ENCODE data around the gene FKBP11.
"Not testable (repeated sequence)": the region's sequence is repeated elsewhere in the genome, so short reads cannot be mapped to it uniquely, and the experiment has no call there.

The FKBP11 gene

DNA sequence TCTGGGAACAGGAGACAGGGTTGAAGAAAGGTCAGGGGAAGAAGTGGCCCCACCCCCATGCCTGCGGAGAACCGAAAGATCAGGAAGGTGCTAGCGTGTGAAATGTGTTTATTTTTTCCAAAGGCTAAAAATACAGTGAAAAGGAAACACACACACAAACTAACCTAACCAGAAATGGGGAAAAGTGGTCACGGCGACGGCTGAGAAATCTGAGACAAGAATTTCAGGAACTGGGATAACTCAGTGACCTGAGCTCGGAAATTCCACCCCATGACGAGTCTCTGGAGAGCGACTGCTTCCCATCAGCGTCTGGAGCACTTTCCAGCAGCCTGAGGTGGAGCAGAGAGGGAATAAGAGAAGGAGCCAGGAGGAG lies 43.0 kb downstream of the FKBP11 start:
- peaks cover 67% of the 10 kb centered on the region for H3K27me3 Mint-ChIP-seq

DNA sequence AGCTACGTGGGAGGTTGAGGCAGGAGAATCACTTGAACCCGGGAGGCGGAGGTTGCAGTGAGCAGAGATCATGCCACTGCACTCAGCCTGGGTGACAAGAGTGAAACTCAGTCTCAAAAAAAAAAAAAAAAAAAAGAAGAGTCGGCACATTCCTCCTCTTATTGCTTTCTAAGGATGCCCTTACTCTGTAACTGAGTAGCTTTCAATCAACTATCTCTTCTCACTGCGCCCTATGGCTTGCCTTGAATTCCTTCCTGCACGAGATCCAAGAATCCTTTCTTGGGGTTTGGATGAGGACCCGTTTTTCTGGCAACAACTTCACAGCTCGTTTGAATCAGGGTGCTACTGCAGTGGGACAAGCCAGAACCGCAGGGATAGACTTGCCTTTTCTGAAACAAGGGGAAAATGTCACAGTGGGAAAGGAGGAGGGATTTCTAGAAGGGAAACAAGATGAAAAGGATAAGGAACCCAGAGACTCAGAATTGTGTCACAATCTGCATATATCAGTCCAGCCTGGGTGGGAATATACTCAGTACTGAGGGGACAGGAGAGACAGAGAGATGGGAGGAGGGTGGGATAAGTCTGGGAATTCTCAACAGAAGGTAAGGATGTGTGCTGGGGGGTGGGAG lies 43.5 kb downstream of the FKBP11 start:
- no peak for DNase-seq
- peaks cover 4% of the 10 kb centered on the region for H3K4me1 Mint-ChIP-seq
- peaks cover 68% of the 10 kb centered on the region for H3K27me3 Mint-ChIP-seq
- CTCF ChIA-PET, result interaction anchor here (0.6 to 1.7 kb wide), 4 partner anchors 13 to 67 kb away, joined by 3 to 5 read pairs (median 4); no protein-coding TSS in a partner anchor
- no peak overlapping the region for H3K4me3 Mint-ChIP-seq
- H3K27ac Mint-ChIP-seq, result no peak overlapping the region
- H3K36me3 Mint-ChIP-seq, result no peaks in the 10 kb centered on the region
- no peaks in the 10 kb centered on the region for H3K9me3 Mint-ChIP-seq

More for the DNA sequence above, 43.0 kb downstream of the FKBP11 start:
- H3K4me3 Mint-ChIP-seq, result no peak overlapping the region
- DNase-seq, result no peak
- CTCF ChIA-PET, result interaction anchor here (0.7 to 1.7 kb wide), 5 partner anchors 29 to 129 kb away, joined by 3 to 5 read pairs (median 4); no protein-coding TSS in a partner anchor
- H3K4me1 Mint-ChIP-seq, result peaks cover 4% of the 10 kb centered on the region
- H3K9me3 Mint-ChIP-seq, result no peaks in the 10 kb centered on the region
- no peak overlapping the region for H3K27ac Mint-ChIP-seq
- H3K36me3 Mint-ChIP-seq, result no peaks in the 10 kb centered on the region

DNA sequence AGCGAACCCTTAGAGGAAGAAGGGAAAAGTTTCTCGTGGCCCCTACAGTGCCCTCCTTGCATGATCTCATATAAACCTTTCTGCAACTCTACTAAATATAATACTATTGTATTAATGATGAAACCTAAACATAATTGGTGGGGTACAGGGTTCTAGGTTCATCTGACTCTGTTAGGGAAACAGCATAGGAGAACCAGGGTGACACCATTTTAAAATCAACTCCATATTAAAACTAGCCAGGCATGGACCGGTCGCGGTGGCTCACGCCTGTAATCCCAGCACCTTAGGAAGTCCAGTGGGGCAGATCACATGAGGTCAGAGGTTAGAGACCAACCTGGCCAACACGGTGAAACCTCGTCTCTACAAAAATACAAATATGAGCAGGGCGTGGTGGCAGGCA lies 44.6 kb downstream of the FKBP11 start:
- Mint-ChIP-seq H3K27me3 (peaks cover 68% of the 10 kb centered on the region), H3K9me3 (no peaks in the 10 kb centered on the region), H3K27ac (no peak overlapping the region), H3K4me3 (no peak overlapping the region), H3K36me3 (no peaks in the 10 kb centered on the region), H3K4me1 (peaks cover 4% of the 10 kb centered on the region)
- CTCF ChIA-PET, result interaction anchor here (1.2 to 1.7 kb wide), 2 partner anchors 28 to 65 kb away, joined by 3 to 5 read pairs; no protein-coding TSS in a partner anchor
- no peak for DNase-seq

DNA sequence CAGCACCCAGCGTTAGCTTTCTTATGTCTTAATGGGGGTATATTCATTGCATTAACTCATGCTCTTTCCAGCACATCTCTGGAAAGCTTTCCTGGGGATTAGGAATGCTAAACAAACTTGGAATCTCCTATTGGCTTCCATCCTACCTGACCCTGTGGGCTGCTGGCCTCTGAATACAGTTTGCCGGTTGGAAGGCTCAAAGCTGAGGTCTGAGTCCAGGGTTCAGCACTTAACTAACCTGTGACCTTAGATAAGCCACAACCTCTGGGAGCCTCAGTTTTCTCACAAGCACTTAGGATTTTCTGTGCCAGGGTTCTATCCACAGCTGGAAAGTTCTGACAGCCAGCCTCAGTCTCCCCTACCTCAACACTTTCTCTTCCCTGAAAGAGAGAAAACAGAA lies 46.7 kb downstream of the FKBP11 start:
- Mint-ChIP-seq H3K27ac (no peak overlapping the region), H3K4me3 (no peak overlapping the region), H3K27me3 (peaks cover 75% of the 10 kb centered on the region), H3K36me3 (no peaks in the 10 kb centered on the region), H3K9me3 (no peaks in the 10 kb centered on the region), H3K4me1 (peaks cover 4% of the 10 kb centered on the region)
- DNase-seq, result no peak
- CTCF ChIA-PET, result interaction anchor here (3.2 kb wide), 1 partner anchor 12 kb away, joined by 12 read pairs; no protein-coding TSS in a partner anchor

DNA sequence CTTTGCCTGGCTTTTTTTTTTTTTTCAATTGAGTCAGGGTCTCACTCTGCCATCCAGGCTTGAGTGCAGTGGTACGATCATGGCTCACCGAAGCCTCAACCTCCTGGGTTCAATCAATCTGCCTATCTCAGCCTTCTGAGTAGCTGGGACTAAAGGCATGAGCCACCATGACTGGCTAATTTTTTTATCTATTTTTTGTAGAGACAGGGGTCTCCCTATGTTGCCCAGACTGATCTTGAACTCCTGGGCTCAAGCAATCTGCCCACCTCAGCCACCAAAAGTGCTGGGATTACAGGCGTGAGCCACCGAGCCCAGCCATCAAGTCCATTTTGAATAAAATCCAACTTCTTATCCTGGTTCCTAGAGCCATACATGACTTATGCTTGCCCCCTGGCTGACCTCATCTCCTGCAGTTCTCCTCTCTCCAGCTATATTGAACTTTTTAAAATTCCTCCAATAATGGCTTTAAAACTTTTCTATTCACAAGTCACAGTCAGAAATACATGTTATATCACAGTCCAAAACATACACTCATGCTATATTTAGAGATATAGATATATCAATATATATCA lies 49.3 kb downstream of the FKBP11 start:
- DNase-seq, result no peak
- Mint-ChIP-seq H3K4me1 (no peaks in the 10 kb centered on the region), H3K27me3 (peaks cover 62% of the 10 kb centered on the region), H3K36me3 (no peaks in the 10 kb centered on the region), H3K27ac (no peak overlapping the region), H3K9me3 (no peaks in the 10 kb centered on the region), H3K4me3 (no peak overlapping the region)
- CTCF ChIA-PET, result no interaction called here

DNA sequence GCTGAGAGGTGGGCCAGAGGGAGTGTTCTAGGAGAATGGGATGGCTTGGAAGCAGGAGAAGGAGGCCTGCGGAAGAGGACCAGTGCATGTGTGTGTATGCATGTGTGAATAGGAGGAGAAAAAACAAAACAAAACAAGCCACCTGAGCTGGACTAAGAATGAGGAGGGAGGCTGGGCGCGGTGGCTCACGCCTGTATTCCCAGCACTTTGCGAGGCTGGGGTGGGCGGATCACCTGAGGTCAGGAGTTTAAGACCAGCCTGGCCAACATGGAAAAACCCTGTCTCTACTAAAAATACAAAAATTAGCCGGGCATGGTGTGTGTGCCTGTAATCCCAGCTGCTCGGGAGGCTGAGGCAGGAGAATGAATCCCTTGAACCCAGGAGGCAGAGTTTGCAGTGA lies 51.8 kb downstream of the FKBP11 start:
- not testable (repeated sequence) for H3K4me1 Mint-ChIP-seq, H3K4me3 Mint-ChIP-seq, H3K27ac Mint-ChIP-seq, H3K9me3 Mint-ChIP-seq, DNase-seq, H3K36me3 Mint-ChIP-seq
- peaks cover 38% of the 10 kb centered on the region for H3K27me3 Mint-ChIP-seq
- CTCF ChIA-PET, result interaction anchor here (1.0 to 1.5 kb wide), 5 partner anchors 17 to 115 kb away, joined by 3 to 7 read pairs (median 5); partner anchors contain the start of gene DDX23

DNA sequence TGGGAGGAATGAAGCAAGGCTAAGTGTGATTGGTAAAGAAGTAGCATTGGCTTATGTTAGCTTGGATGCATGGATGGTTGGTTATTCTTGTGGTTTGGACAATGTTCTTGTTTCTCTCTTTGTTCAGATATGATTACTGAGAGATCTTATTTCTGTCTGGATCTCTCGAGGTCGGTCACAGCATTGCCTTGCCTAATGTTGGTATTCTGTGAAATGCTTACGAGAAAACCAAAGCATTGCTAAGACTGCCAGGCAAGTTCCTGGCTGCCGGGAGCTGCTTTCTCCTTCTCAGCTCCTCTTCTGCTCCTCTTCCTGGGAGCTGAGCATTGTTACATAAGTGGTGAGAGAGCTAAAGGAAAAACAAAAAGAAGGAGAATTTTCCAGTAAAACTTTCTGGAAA lies 52.2 kb downstream of the FKBP11 start:
- H3K36me3 Mint-ChIP-seq, result no peaks in the 10 kb centered on the region
- H3K27me3 Mint-ChIP-seq, result peaks cover 34% of the 10 kb centered on the region
- CTCF ChIA-PET, result interaction anchor here (1.0 to 1.5 kb wide), 5 partner anchors 17 to 115 kb away, joined by 3 to 7 read pairs (median 5); partner anchors contain the start of gene DDX23
- no peaks in the 10 kb centered on the region for H3K4me1 Mint-ChIP-seq
- DNase-seq, result no peak
- no peaks in the 10 kb centered on the region for H3K9me3 Mint-ChIP-seq
- no peak overlapping the region for H3K4me3 Mint-ChIP-seq
- H3K27ac Mint-ChIP-seq, result no peak overlapping the region

Data from activated naive CD4-positive, alpha-beta T cell treated with anti-CD3 and anti-CD28 coated beads, Interleukin-2, amount 10 ng/mL, durations not matched to agents 7 days and 5 days (primary cell).